ENCODE data around the gene AP4E1. TPM values are rescaled to one million over a fixed set of nuclear protein-coding genes. Genes with fewer than 3 reads are reported as not detected.
A peak's percentile ranks its signal among the peaks of the same experiment; 100 is the strongest.

AP4E1 gene
- total RNA-seq, 2 experiments from 2014 or later = 15.9 to 20.0 TPM

DNA sequence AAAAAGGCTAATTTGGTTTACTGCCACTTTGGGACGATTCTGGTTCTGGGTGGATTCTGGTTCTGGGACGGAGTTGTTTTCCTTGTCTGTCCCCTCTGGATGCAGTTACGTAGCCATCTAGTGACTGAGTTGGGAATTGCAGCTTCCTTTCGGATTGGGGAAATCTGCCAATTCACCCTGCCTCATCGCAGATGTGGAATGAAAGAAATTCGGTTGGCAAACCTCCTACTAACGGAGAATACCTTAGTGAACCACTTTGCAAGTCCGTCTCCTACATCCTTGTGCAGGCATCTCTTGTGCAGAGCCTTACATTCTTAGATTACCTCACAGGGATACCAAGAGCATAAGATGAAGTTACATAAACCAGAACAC, 31.5 kb upstream of the AP4E1 start:
- peak; percentile 84 for DNase-seq
- ChIA-PET CTCF (interaction anchor here (0.7 to 5.7 kb wide), 20 partner anchors 10 to 521 kb away, joined by 3 to 75 read pairs (median 4); no protein-coding TSS in a partner anchor), POLR2A (interaction anchor here (1.2 kb wide), 1 partner anchor 8 kb away, joined by 3 read pairs; no protein-coding TSS in a partner anchor)
- peaks cover 2% of the 10 kb centered on the region for H3K27me3 Mint-ChIP-seq (ENCODE audit: low read depth)
- H3K36me3 Mint-ChIP-seq (ENCODE audit: low read depth) = no peaks in the 10 kb centered on the region
- peak; percentile 54 for ATAC-seq
- peak overlapping the region; percentile 71 for H3K4me3 Mint-ChIP-seq
- H3K9me3 Mint-ChIP-seq (ENCODE audit: insufficient read depth) = no peaks in the 10 kb centered on the region
- H3K4me1 Mint-ChIP-seq (ENCODE audit: low read depth) = peaks cover 57% of the 10 kb centered on the region
- H3K27ac Mint-ChIP-seq = peak overlapping the region; percentile 57

DNA sequence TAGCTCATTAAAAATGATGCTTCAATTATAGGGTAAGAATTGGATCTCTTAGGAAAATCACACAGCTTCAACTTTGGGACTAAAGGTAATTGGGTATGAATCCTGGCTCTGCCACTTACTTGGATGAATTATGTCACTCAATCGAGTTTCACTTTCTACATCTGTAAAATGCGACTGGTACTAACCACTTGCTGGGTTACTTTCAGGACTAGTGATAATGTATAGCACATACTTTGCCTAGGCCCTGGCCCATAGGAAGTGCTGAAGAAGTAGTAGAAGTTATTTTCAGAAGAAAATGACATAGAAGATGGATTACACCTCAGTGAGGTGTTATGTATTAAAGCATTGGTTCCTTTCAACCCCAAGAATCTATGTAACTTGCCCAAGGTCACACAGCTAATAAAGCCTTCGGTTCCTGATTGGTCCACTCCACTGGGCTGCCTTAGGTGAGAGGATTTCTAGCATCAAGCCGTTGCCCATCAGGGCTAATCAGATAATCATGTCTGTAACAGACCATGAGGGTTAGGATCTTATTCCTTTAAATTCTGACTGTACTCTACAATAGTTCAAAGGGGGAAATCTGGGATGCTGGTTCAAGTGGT, 29.4 kb upstream of the AP4E1 start:
- Mint-ChIP-seq H3K4me3 (peak overlapping the region; percentile 23), H3K36me3 (ENCODE audit: low read depth) (peaks cover 2% of the 10 kb centered on the region), H3K4me1 (ENCODE audit: low read depth) (peaks cover 69% of the 10 kb centered on the region), H3K9me3 (ENCODE audit: insufficient read depth) (no peaks in the 10 kb centered on the region), H3K27me3 (ENCODE audit: low read depth) (no peaks in the 10 kb centered on the region), H3K27ac (peak overlapping the region; percentile 82)
- ATAC-seq (peak; percentile 74), DNase-seq (peak; percentile 53)
- POLR2A ChIA-PET = interaction anchor here (0.6 to 1.1 kb wide), 5 partner anchors 28 to 524 kb away, joined by 3 to 8 read pairs (median 4); partner anchors contain the start of gene GABPB1
- CTCF ChIA-PET = interaction anchor here (0.7 to 2.2 kb wide), 7 partner anchors 10 to 697 kb away, joined by 3 to 6 read pairs (median 4); partner anchors contain the start of genes GABPB1 and SLC27A2

DNA sequence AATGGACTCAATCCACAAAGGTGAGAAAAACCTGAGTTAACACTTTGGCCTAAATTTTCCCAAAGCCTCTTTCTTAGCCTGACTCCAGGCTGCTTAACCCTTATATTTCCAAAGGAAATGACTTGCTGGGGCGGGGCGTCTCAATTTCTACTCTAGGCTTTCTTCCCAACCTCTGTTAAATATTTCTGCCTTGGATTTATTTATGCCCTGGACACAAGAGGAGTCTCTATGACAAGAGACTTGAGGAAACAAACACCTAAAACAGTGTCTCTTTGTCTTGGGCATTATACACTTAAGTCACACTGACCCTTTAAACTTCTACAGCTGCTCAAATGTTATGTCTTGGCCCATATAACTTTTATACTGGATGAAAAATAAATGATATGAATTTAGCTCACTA, 28.3 kb upstream of the AP4E1 start:
- Mint-ChIP-seq H3K9me3 (ENCODE audit: insufficient read depth) (no peaks in the 10 kb centered on the region), H3K27ac (peak overlapping the region; percentile 79), H3K4me3 (peak overlapping the region; percentile 38), H3K36me3 (ENCODE audit: low read depth) (peaks cover 2% of the 10 kb centered on the region), H3K27me3 (ENCODE audit: low read depth) (no peaks in the 10 kb centered on the region), H3K4me1 (ENCODE audit: low read depth) (peaks cover 78% of the 10 kb centered on the region)
- CTCF ChIA-PET = interaction anchor here (0.7 to 2.1 kb wide), 6 partner anchors 10 to 317 kb away, joined by 3 to 7 read pairs (median 4); no protein-coding TSS in a partner anchor
- POLR2A ChIA-PET = interaction anchor here (0.5 to 3.0 kb wide), 6 partner anchors 18 to 525 kb away, joined by 3 to 18 read pairs (median 6); partner anchors contain the start of genes AP4E1, GABPB1 and TRPM7
- ATAC-seq (no peak), DNase-seq (no peak)

DNA sequence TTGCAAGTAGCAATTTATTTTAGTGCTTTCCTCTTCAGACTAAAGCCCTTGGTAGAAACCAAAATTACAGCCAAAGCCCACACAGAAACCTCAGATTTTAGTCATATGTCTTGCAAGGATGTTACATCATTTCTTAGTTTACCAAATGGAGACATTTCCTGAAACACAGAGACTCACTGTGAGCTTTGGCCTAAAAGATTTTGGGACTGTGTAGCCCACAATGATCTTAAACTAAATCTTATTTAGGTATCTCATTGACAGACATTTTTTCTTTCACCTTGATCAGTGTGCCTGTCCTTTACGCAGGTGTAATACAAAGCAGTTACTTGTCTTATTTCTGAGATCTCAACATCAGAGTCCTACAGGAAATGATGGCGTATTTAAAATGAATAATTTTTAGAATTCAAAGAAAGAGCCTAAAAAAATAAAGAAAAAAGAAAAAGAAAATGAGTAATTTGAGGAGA, 27.8 kb upstream of the AP4E1 start:
- Mint-ChIP-seq H3K9me3 (ENCODE audit: insufficient read depth) (no peaks in the 10 kb centered on the region), H3K27me3 (ENCODE audit: low read depth) (no peaks in the 10 kb centered on the region), H3K4me1 (ENCODE audit: low read depth) (peaks cover 83% of the 10 kb centered on the region), H3K27ac (peak overlapping the region; percentile 79), H3K36me3 (ENCODE audit: low read depth) (peaks cover 2% of the 10 kb centered on the region), H3K4me3 (peak overlapping the region; percentile 38)
- ATAC-seq (peak; percentile 21), DNase-seq (no peak)
- ChIA-PET CTCF (interaction anchor here (0.7 to 2.1 kb wide), 6 partner anchors 10 to 318 kb away, joined by 3 to 7 read pairs (median 4); no protein-coding TSS in a partner anchor), POLR2A (interaction anchor here (0.5 to 3.0 kb wide), 7 partner anchors 17 to 526 kb away, joined by 3 to 18 read pairs (median 6); partner anchors contain the start of genes AP4E1, GABPB1 and TRPM7)

DNA sequence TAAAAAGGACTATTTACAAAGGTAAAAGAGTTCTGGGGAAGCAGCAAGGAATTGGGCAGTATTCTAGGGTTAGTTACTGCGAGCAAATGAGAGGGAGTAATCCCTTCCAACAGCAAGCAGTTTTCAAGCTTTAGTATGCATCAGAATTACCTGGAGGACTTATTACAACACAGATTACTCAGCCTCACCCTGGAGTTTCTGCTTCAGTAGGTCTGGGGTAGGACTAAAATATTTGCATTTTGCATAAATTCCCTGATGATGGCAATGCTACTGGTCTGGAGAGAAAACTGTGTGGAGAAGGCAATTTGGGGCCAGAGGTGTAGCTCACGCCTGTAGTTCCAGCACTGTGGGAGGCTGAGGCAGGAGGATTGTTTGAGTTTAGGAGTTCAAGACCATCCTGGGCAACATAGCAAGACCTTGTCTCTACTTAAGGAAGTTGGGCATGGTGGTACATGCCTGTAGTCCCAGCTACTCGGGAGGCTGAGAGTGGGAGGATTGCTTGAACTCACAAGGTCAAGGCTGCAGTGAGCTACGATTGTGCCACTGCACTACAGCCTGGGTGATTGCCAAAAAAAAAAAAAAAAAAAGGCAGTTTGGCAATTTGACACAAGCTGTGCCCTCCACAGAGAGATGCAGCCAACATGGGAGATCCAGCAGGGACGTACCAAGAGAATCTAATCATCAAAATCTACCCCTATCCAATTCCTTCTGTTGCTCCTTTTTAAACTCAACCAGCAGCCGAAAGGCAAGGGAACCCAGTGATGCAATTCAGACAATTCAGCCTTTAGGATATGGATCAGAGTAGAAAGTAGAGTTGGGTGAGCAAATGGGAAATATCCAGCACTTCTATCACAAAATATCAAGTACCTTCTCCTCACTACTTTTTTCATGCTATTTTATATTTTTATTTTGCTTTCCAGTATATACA, 27.1 kb upstream of the AP4E1 start:
- POLR2A ChIA-PET = interaction anchor here (0.5 to 3.0 kb wide), 6 partner anchors 20 to 543 kb away, joined by 3 to 18 read pairs (median 6); partner anchors contain the start of genes GABPB1 and TRPM7
- H3K4me1 Mint-ChIP-seq (ENCODE audit: low read depth) = peaks cover 87% of the 10 kb centered on the region
- no peaks in the 10 kb centered on the region for H3K27me3 Mint-ChIP-seq (ENCODE audit: low read depth)
- DNase-seq (no peak), ATAC-seq (no peak)
- peak overlapping the region; percentile 79 for H3K27ac Mint-ChIP-seq
- CTCF ChIA-PET = interaction anchor here (0.8 to 2.1 kb wide), 4 partner anchors 9 to 244 kb away, joined by 3 to 7 read pairs (median 4); no protein-coding TSS in a partner anchor
- peaks cover 2% of the 10 kb centered on the region for H3K36me3 Mint-ChIP-seq (ENCODE audit: low read depth)
- no peak overlapping the region for H3K4me3 Mint-ChIP-seq
- no peaks in the 10 kb centered on the region for H3K9me3 Mint-ChIP-seq (ENCODE audit: insufficient read depth)

DNA sequence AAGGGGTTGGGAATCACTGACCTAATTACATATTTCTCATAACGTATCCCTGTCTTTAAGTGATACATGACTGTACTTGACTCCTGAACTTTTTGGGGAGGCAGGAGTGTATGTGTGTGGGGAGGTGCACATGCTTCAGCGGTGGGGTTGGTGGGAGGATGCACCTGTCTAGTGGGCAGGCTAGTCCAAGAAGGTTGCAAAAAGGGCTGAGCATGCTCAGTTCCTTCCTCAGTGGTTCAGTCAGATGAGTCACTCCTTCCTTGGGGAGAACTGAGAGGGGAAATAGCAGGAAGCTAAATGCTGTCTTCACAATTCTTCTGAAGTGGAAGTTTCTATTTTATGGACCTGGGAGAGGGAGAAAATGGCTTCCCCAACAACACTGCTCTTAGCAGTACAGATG, 24.6 kb upstream of the AP4E1 start:
- CTCF ChIA-PET = interaction anchor here (5.9 kb wide), 1 partner anchor 15 kb away, joined by 43 read pairs; no protein-coding TSS in a partner anchor
- no peaks in the 10 kb centered on the region for H3K9me3 Mint-ChIP-seq (ENCODE audit: insufficient read depth)
- H3K4me1 Mint-ChIP-seq (ENCODE audit: low read depth) = peaks cover 63% of the 10 kb centered on the region
- no peaks in the 10 kb centered on the region for H3K27me3 Mint-ChIP-seq (ENCODE audit: low read depth)
- DNase-seq (peak; percentile 65), ATAC-seq (peak; percentile 45)
- POLR2A ChIA-PET = interaction anchor here (1.8 kb wide), 1 partner anchor 23 kb away, joined by 7 read pairs; no protein-coding TSS in a partner anchor
- peaks cover 2% of the 10 kb centered on the region for H3K36me3 Mint-ChIP-seq (ENCODE audit: low read depth)
- peak overlapping the region; percentile 85 for H3K27ac Mint-ChIP-seq
- peak overlapping the region; percentile 40 for H3K4me3 Mint-ChIP-seq

DNA sequence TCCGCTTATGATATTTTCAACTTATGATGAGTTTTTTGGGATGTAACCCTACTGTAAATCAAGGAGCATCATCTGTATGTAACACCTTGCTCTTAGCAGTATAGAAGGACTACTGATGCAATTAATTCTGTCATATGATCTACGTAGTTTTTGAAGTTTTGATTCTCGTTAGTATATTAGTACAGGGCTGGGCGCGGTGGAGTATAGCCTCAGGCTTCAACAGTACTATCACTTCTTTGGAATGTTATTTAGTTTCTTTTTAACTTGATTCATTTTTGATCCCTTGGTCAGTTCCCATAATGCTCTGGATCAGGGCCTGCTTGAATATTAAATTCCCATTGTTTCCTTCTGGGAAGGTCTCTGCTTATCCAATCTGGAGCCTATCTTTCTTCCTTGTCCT, 23.9 kb upstream of the AP4E1 start:
- Mint-ChIP-seq H3K4me1 (ENCODE audit: low read depth) (peaks cover 57% of the 10 kb centered on the region), H3K36me3 (ENCODE audit: low read depth) (peaks cover 4% of the 10 kb centered on the region), H3K27me3 (ENCODE audit: low read depth) (no peaks in the 10 kb centered on the region), H3K27ac (peak overlapping the region; percentile 85), H3K4me3 (no peak overlapping the region), H3K9me3 (ENCODE audit: insufficient read depth) (no peaks in the 10 kb centered on the region)
- ChIA-PET POLR2A (interaction anchor here (0.7 to 1.8 kb wide), 4 partner anchors 8 to 24 kb away, joined by 3 to 7 read pairs (median 4); partner anchors contain the start of gene AP4E1), CTCF (interaction anchor here (0.8 to 5.9 kb wide), 8 partner anchors 10 to 193 kb away, joined by 3 to 75 read pairs (median 4); no protein-coding TSS in a partner anchor)
- DNase-seq (no peak), ATAC-seq (no peak)

DNA sequence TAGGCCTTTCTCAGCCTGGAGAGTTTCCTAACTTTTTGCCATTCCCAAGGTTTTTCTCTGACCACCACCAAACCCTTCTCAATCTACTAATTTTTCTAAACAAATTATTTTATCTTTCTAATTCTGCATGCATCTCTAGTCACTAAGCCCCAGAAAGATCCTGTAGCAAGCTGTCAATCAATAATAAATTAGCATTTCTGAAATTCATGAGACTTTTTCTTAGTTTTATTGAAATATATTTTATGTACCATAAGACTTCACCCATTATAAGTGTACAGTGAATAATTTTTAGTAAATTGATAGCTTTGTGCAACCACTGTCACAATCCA, 22.4 kb upstream of the AP4E1 start:
- Mint-ChIP-seq H3K36me3 (ENCODE audit: low read depth) (peaks cover 11% of the 10 kb centered on the region), H3K27me3 (ENCODE audit: low read depth) (no peaks in the 10 kb centered on the region), H3K9me3 (ENCODE audit: insufficient read depth) (peaks cover 6% of the 10 kb centered on the region), H3K27ac (no peak overlapping the region), H3K4me1 (ENCODE audit: low read depth) (peaks cover 43% of the 10 kb centered on the region), H3K4me3 (no peak overlapping the region)
- DNase-seq (no peak), ATAC-seq (no peak)
- POLR2A ChIA-PET = interaction anchor here (0.8 kb wide), 1 partner anchor 23 kb away, joined by 3 read pairs; the partner anchor contains the start of gene AP4E1
- CTCF ChIA-PET = interaction anchor here (0.7 to 5.9 kb wide), 16 partner anchors 12 to 703 kb away, joined by 3 to 75 read pairs (median 4); no protein-coding TSS in a partner anchor

DNA sequence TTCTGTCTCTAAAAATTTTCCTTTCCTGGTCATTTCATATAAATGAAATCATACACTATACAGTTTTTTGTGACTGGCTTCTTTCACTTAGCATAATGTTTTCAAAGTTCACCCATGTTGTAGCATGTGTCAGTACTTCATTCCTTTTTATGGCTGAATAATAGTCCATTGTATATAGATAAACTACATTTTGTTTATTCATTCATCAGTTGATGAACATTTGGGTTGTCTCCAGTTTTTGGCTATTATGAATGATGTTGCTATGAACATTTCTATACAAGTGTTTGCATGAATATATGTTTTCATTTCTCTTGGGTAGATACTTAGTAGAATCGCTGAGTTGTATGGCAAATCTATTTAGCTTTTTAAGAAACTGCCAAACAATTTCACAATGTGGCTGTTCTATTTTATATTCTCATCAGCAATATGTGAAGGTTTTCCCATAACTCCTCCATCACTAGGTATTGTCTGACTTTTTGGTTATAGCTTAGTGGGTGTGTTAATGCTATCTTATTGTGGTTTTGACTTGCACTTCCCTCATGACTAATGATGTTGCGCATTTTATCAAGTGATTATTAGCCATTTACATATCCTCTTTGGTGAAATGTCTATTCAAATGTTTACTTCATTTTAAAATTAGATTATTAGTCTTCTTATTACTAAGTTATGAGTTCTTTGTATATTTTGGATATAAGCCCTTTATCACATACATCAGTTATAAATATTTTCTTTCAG, 21.7 kb upstream of the AP4E1 start:
- Mint-ChIP-seq H3K4me3 (no peak overlapping the region), H3K27me3 (ENCODE audit: low read depth) (no peaks in the 10 kb centered on the region), H3K9me3 (ENCODE audit: insufficient read depth) (peaks cover 8% of the 10 kb centered on the region), H3K4me1 (ENCODE audit: low read depth) (peaks cover 36% of the 10 kb centered on the region), H3K27ac (no peak overlapping the region), H3K36me3 (ENCODE audit: low read depth) (peaks cover 12% of the 10 kb centered on the region)
- POLR2A ChIA-PET = interaction anchor here (0.8 kb wide), 1 partner anchor 22 kb away, joined by 3 read pairs; the partner anchor contains the start of gene AP4E1
- ATAC-seq = no peak
- CTCF ChIA-PET = interaction anchor here (0.7 to 5.9 kb wide), 17 partner anchors 12 to 704 kb away, joined by 3 to 75 read pairs (median 4); no protein-coding TSS in a partner anchor
- DNase-seq = no peak

DNA sequence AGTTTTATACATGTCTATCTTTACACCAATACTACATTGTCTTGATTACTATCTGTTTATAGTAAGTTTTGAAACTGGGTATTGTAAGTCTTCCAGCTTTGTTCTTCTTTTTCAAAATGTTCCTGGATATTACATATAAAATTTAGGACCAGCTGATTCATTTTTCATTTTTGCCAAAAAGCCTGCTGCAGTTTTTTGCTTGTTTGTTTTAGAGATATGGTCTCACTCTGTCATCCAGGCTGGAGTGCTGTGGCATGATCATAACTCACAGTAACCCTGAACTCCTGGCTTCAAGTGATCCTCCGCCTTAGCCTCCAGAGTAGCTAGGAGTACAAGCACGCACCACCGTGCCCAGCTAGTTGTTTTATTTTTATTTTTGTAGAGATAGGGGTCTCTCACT, 20.4 kb upstream of the AP4E1 start:
- POLR2A ChIA-PET = no interaction called here
- ATAC-seq = no peak
- H3K4me3 Mint-ChIP-seq = no peak overlapping the region

More for the DNA sequence above, 20.4 kb upstream of the AP4E1 start:
- Mint-ChIP-seq H3K27ac (no peak overlapping the region), H3K36me3 (ENCODE audit: low read depth) (peaks cover 13% of the 10 kb centered on the region), H3K9me3 (ENCODE audit: insufficient read depth) (peaks cover 8% of the 10 kb centered on the region), H3K4me1 (ENCODE audit: low read depth) (peaks cover 30% of the 10 kb centered on the region), H3K27me3 (ENCODE audit: low read depth) (no peaks in the 10 kb centered on the region)
- DNase-seq = no peak
- CTCF ChIA-PET = interaction anchor here (2.6 to 5.9 kb wide), 3 partner anchors 11 to 213 kb away, joined by 12 to 75 read pairs (median 43); no protein-coding TSS in a partner anchor

Data from activated CD8-positive, alpha-beta T cell treated with anti-CD3 and anti-CD28 coated beads, Interleukin-2, amount 10 ng/mL, durations not matched to agents 7 days and 5 days (primary cell).